ENCODE measurements around the gene NGLY1.

The NGLY1 gene

DNA sequence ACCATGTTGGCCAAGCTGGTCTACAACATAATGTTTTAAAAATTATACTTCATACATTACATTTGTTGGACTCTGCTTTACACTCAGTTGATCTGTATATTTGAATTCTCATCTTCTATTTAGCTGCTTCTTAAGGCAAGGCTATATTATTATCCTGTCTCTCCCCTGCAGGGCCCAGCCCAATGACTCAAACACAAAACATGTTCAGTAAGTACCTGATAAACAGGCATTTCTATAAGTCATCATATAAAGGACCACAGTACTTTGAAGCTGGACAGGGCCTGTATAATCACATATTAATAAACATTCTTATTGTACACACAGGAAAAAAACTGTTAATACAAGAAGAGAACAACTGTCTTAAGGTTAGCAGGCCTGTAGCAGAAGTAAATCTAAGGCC lies 36.2 kb downstream of the NGLY1 start:
- H3K4me2 ChIP-seq (ENCODE audit: low read length): no peak overlapping the region
- TF ChIP-seq, protein P1, sequence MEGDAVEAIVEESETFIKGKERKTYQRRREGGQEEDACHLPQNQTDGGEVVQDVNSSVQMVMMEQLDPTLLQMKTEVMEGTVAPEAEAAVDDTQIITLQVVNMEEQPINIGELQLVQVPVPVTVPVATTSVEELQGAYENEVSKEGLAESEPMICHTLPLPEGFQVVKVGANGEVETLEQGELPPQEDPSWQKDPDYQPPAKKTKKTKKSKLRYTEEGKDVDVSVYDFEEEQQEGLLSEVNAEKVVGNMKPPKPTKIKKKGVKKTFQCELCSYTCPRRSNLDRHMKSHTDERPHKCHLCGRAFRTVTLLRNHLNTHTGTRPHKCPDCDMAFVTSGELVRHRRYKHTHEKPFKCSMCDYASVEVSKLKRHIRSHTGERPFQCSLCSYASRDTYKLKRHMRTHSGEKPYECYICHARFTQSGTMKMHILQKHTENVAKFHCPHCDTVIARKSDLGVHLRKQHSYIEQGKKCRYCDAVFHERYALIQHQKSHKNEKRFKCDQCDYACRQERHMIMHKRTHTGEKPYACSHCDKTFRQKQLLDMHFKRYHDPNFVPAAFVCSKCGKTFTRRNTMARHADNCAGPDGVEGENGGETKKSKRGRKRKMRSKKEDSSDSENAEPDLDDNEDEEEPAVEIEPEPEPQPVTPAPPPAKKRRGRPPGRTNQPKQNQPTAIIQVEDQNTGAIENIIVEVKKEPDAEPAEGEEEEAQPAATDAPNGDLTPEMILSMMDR (IDR thresholded peaks at IDR 0.05; ENCODE audit: low read length): no peak
- no peak for TF ChIP-seq EZH2 (IDR thresholded peaks at IDR 0.05; ENCODE audit: borderline replicate concordance, low read length)

DNA sequence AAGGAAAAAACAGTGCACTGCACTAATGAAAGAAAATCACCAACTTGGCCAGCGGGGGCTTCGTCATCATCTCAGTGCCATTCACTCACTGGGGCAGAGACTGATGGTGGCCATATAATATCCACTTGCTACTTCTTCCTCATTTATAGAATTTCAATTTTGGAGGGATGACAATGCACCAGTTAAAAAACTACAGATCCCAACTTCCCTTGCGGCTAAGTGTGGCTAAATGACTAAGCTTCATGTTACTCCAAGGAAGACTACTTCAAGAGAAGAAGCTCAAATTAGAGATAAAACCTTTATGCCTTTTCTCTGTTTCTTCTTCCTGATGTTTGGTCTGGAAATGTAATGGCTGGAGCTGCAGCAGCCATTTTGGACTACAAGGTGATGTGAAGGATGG lies 38.8 kb downstream of the NGLY1 start:
- H3K4me1 ChIP-seq (ENCODE audit: insufficient read depth, low read length, severe bottlenecking): no peaks in the 10 kb centered on the region
- no peak overlapping the region for H2AFZ ChIP-seq (ENCODE audit: low read length)
- H3K79me2 ChIP-seq (ENCODE audit: insufficient read depth, low read length): no peaks in the 10 kb centered on the region

More for the DNA sequence above, 36.2 kb downstream of the NGLY1 start:
- Histone ChIP-seq H4K20me1 (ENCODE audit: insufficient read depth, low read length) (no peaks in the 10 kb centered on the region), H3K36me3 (ENCODE audit: insufficient read depth, low read length) (peaks cover 90% of the 10 kb centered on the region), H3K9ac (ENCODE audit: low read length) (no peak overlapping the region), H3K9me3 (ENCODE audit: low read length) (no peaks in the 10 kb centered on the region), H3K4me1 (ENCODE audit: insufficient read depth, low read length, severe bottlenecking) (no peaks in the 10 kb centered on the region), H3K27ac (ENCODE audit: low read depth, low read length, poor library complexity, severe bottlenecking) (no peak overlapping the region), H3K79me2 (ENCODE audit: insufficient read depth, low read length) (no peaks in the 10 kb centered on the region), H2AFZ (ENCODE audit: low read length) (no peak overlapping the region), H3K4me3 (ENCODE audit: low read depth, low read length, poor library complexity, severe bottlenecking) (no peak overlapping the region), H3K27me3 (ENCODE audit: insufficient read depth, low read length) (no peaks in the 10 kb centered on the region), H3K9me2 (ENCODE audit: low read depth, low read length) (no peaks in the 10 kb centered on the region), H3F3A (ENCODE audit: insufficient read depth, low read length) (no peaks in the 10 kb centered on the region)

DNA sequence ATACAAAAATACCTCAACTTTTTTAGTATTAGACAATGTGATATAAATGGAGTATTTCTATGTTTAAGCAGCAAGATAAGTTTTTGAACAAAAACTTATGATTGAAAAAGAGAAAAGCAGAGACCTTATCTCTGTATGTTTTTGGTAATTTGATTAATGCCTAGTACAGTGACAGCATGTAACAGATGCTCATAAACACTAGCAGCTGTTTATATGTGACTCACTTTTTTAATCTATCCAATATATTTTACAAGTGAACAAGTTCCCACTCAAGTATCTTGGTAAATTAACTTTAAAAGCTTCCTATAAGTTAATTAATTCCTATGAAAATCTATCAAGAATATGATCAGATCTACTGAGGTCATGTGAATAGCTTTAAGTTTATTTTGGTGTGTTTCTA lies 55.1 kb downstream of the NGLY1 start:
- Histone ChIP-seq H3K9ac (ENCODE audit: low read length) (no peak overlapping the region), H3K4me2 (ENCODE audit: low read length) (no peak overlapping the region), H3F3A (ENCODE audit: insufficient read depth, low read length) (no peaks in the 10 kb centered on the region), H3K4me1 (ENCODE audit: insufficient read depth, low read length, severe bottlenecking) (no peaks in the 10 kb centered on the region), H3K4me3 (ENCODE audit: low read depth, low read length, poor library complexity, severe bottlenecking) (no peak overlapping the region), H3K9me2 (ENCODE audit: low read depth, low read length) (no peaks in the 10 kb centered on the region), H3K36me3 (ENCODE audit: insufficient read depth, low read length) (peaks cover 81% of the 10 kb centered on the region), H4K20me1 (ENCODE audit: insufficient read depth, low read length) (no peaks in the 10 kb centered on the region), H2AFZ (ENCODE audit: low read length) (no peak overlapping the region), H3K27ac (ENCODE audit: low read depth, low read length, poor library complexity, severe bottlenecking) (no peak overlapping the region), H3K9me3 (ENCODE audit: low read length) (no peaks in the 10 kb centered on the region), H3K27me3 (ENCODE audit: insufficient read depth, low read length) (no peaks in the 10 kb centered on the region), H3K79me2 (ENCODE audit: insufficient read depth, low read length) (no peaks in the 10 kb centered on the region)
- TF ChIP-seq EZH2 (IDR thresholded peaks at IDR 0.05; ENCODE audit: borderline replicate concordance, low read length): no peak
- TF ChIP-seq, protein P1 (IDR thresholded peaks at IDR 0.05; ENCODE audit: low read length): no peak

More for the DNA sequence above, 38.8 kb downstream of the NGLY1 start:
- H3K36me3 ChIP-seq (ENCODE audit: insufficient read depth, low read length): peaks cover 72% of the 10 kb centered on the region
- no peaks in the 10 kb centered on the region for H3F3A ChIP-seq (ENCODE audit: insufficient read depth, low read length)
- H3K9me2 ChIP-seq (ENCODE audit: low read depth, low read length): no peaks in the 10 kb centered on the region
- H3K9ac ChIP-seq (ENCODE audit: low read length): no peak overlapping the region
- no peaks in the 10 kb centered on the region for H3K9me3 ChIP-seq (ENCODE audit: low read length)
- no peak for TF ChIP-seq EZH2 (IDR thresholded peaks at IDR 0.05; ENCODE audit: borderline replicate concordance, low read length)
- TF ChIP-seq, protein P1 (IDR thresholded peaks at IDR 0.05; ENCODE audit: low read length): no peak
- H4K20me1 ChIP-seq (ENCODE audit: insufficient read depth, low read length): no peaks in the 10 kb centered on the region
- H3K4me2 ChIP-seq (ENCODE audit: low read length): no peak overlapping the region
- no peaks in the 10 kb centered on the region for H3K27me3 ChIP-seq (ENCODE audit: insufficient read depth, low read length)
- no peak overlapping the region for H3K27ac ChIP-seq (ENCODE audit: low read depth, low read length, poor library complexity, severe bottlenecking)
- H3K4me3 ChIP-seq (ENCODE audit: low read depth, low read length, poor library complexity, severe bottlenecking): no peak overlapping the region
